Mesenchymal stem cell (in vitro differentiated cells and primary cell): ENCODE data around the gene RAPGEF4.

Source experiments
- DNase-seq: peaks from one replicate; pipeline ENCODE4 v3.0.0-alpha.2; 2013
- H2AFZ ChIP-seq: one replicate; pipeline ENCODE4 v1.6.1; 2013; ENCODE audit warnings: low read depth, mild to moderate bottlenecking, control low read depth, inconsistent platforms, low read length, moderate library complexity
- H2AK5ac ChIP-seq: 2 replicates; pipeline ENCODE4 v1.6.1; 2013; ENCODE audit warnings: low read length, moderate library complexity, mild to moderate bottlenecking, inconsistent platforms; ENCODE audit not compliant: severe bottlenecking
- H2BK120ac ChIP-seq: one replicate; pipeline ENCODE4 v1.6.1; 2013; ENCODE audit warnings: low read depth, mild to moderate bottlenecking, inconsistent platforms, low read length, moderate library complexity
- H2BK12ac ChIP-seq, 2 experiments: one replicate each; pipeline ENCODE4 v1.6.1; 2013; ENCODE audit warnings: inconsistent platforms in 2 of 2, low read length in 2 of 2, mild to moderate bottlenecking in 2 of 2, moderate library complexity in 2 of 2, control low read depth in 1 of 2
- H2BK15ac ChIP-seq: one replicate; pipeline ENCODE4 v1.6.1; 2013; ENCODE audit warnings: mild to moderate bottlenecking, low read depth, inconsistent platforms; ENCODE audit not compliant: poor library complexity, severe bottlenecking
- H2BK5ac ChIP-seq: 2 replicates; pipeline ENCODE4 v1.6.1; 2013; ENCODE audit warnings: low read depth, mild to moderate bottlenecking, low read length, control low read depth, inconsistent platforms; ENCODE audit not compliant: poor library complexity, severe bottlenecking
- H3K14ac ChIP-seq, 2 experiments: one replicate each; pipeline ENCODE4 v1.6.1; 2013; ENCODE audit warnings: inconsistent platforms in 2 of 2, low read length in 2 of 2, control low read depth in 1 of 2, mild to moderate bottlenecking in 1 of 2, moderate library complexity in 1 of 2
- H3K18ac ChIP-seq, 2 experiments: one replicate each; pipeline ENCODE4 v1.6.1; 2013; ENCODE audit warnings: inconsistent platforms in 2 of 2, low read length in 2 of 2, control low read depth in 1 of 2, low read depth in 1 of 2, mild to moderate bottlenecking in 1 of 2
- H3K23ac ChIP-seq, 2 experiments: one replicate each; pipeline ENCODE4 v1.6.1; 2013; ENCODE audit warnings: inconsistent platforms in 2 of 2, low read length in 2 of 2, mild to moderate bottlenecking in 2 of 2, moderate library complexity in 2 of 2, control low read depth in 1 of 2
- H3K27ac ChIP-seq: 2 replicates; pipeline ENCODE4 v1.5.1; 2013; ENCODE audit warnings: mild to moderate bottlenecking, moderate library complexity, low read length, control low read depth, inconsistent platforms; ENCODE audit not compliant: poor library complexity, severe bottlenecking
- H3K27me3 ChIP-seq, 2 experiments: 2 replicates each; pipeline versions ENCODE4 v1.6.1 to v1.7.0; 2013; ENCODE audit warnings: low read length in 2 of 2, mild to moderate bottlenecking in 2 of 2, moderate library complexity in 2 of 2, control low read depth in 1 of 2, inconsistent platforms in 1 of 2; ENCODE audit not compliant: control insufficient read depth in 1 of 2, insufficient read depth in 1 of 2
- H3K36me3 ChIP-seq, 2 experiments: 2 replicates each; pipeline versions ENCODE4 v1.6.1 to v1.7.0; 2013; ENCODE audit warnings: low read length in 2 of 2, control low read depth in 1 of 2, inconsistent platforms in 1 of 2, low read depth in 1 of 2, mild to moderate bottlenecking in 1 of 2; ENCODE audit not compliant: insufficient read depth in 2 of 2, control insufficient read depth in 1 of 2
- H3K4ac ChIP-seq, 2 experiments: one replicate each; pipeline ENCODE4 v1.6.1; 2013; ENCODE audit warnings: inconsistent platforms in 2 of 2, low read length in 2 of 2, mild to moderate bottlenecking in 2 of 2, moderate library complexity in 2 of 2, control low read depth in 1 of 2, low read depth in 1 of 2
- H3K4me1 ChIP-seq: 2 replicates; pipeline ENCODE4 v1.6.1; 2013; ENCODE audit warnings: low read depth, low read length, control low read depth; ENCODE audit not compliant: control insufficient read depth, insufficient read depth
- H3K4me2 ChIP-seq: 2 replicates; pipeline ENCODE4 v1.6.1; 2013; ENCODE audit warnings: low read length, mild to moderate bottlenecking, inconsistent platforms; ENCODE audit not compliant: poor library complexity, severe bottlenecking
- H3K4me3 ChIP-seq, 2 experiments: 2 replicates each; pipeline versions ENCODE4 v1.5.1 to v1.7.0; 2013; ENCODE audit warnings: low read length in 2 of 2, mild to moderate bottlenecking in 2 of 2, control low read depth in 1 of 2, low read depth in 1 of 2; ENCODE audit not compliant: insufficient read depth in 1 of 2
- H3K79me1 ChIP-seq: replicated peaks from 2 replicates; pipeline ENCODE4 v1.6.1; 2013; ENCODE audit warnings: mild to moderate bottlenecking, control low read depth, low read length, inconsistent platforms; ENCODE audit not compliant: poor library complexity, severe bottlenecking
- H3K9ac ChIP-seq: 2 replicates; pipeline ENCODE4 v1.7.0; 2013; ENCODE audit warnings: mild to moderate bottlenecking, low read length, moderate library complexity
- H3K9me3 ChIP-seq: 2 replicates; pipeline ENCODE4 v1.7.0; 2013; ENCODE audit warnings: mild to moderate bottlenecking, low read length; ENCODE audit not compliant: control insufficient read depth
- H4K8ac ChIP-seq: one replicate; pipeline ENCODE4 v1.6.1; 2013; ENCODE audit warnings: inconsistent platforms, mild to moderate bottlenecking, low read length, moderate library complexity
- H4K91ac ChIP-seq: one replicate; pipeline ENCODE4 v1.6.1; 2013; ENCODE audit warnings: mild to moderate bottlenecking, low read length, inconsistent platforms
- WGBS: methylation state at CpG from one replicate; pipeline ENCODE4 v1.1.7; 2013; ENCODE audit warnings: mixed read lengths; 5-methylcytosine and 5-hydroxymethylcytosine counted together

Gene RAPGEF4

DNA sequence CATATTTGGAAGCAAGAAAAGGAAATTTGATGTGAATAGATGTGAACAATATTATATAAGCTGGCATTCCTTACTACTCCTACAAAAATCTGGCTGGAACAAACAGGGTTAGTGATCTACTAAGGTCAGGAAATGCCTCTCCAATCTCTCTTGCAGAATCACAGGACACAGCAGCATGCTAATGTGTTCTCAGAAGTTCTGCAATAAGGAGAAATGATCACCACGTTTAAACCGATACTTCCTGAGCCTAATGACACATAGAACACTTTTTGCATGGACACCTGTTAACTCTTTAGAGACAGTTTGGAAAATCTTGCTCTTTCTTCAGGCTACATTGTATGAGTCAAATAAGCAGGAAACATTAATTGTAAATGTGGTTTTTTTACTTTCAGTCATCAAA, 250.4 kb downstream of the RAPGEF4 start:
- no peak overlapping the region for H2BK15ac ChIP-seq
- no peaks in the 10 kb centered on the region for H3K79me1 ChIP-seq
- H2AK5ac ChIP-seq: no peak overlapping the region
- no peaks in the 10 kb centered on the region for H3K9me3 ChIP-seq
- H2BK120ac ChIP-seq: no peak overlapping the region
- no peak overlapping the region for H3K27ac ChIP-seq
- no peak overlapping the region for H3K4ac ChIP-seq
- no peak overlapping the region for H3K9ac ChIP-seq
- H3K36me3 ChIP-seq: no peaks in the 10 kb centered on the region
- no peak for DNase-seq
- H4K91ac ChIP-seq: no peak overlapping the region
- no peak overlapping the region for H4K8ac ChIP-seq
- no peak overlapping the region for H2BK12ac ChIP-seq
- H2AFZ ChIP-seq: no peak overlapping the region
- WGBS: 0% methylated on average over 2 of the region's 2 CpGs
- no peaks in the 10 kb centered on the region for H3K27me3 ChIP-seq
- H2BK5ac ChIP-seq: no peak overlapping the region
- no peak overlapping the region for H3K14ac ChIP-seq
- peaks cover 3% of the 10 kb centered on the region for H3K4me1 ChIP-seq
- no peak overlapping the region for H3K18ac ChIP-seq
- no peak overlapping the region for H3K4me3 ChIP-seq
- H3K23ac ChIP-seq: no peak overlapping the region
- H3K4me2 ChIP-seq: no peak overlapping the region

DNA sequence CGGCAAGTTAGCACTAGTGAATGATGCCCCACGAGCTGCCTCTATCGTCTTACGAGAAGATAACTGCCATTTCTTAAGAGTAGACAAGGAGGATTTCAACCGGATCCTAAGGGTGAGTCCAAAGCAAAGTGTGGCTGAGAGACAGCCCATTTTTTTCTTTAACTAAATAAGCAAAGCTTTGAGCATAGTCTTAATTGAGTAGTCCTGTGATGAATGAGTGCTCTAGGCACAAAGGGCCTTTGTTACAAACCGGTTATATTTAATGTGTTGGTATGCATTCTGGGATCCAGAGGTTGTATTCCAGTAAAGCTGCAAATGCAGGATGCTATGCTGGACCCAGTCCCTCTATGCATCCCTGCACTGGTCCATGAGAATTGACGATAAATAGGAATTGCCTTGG, 253.1 kb downstream of the RAPGEF4 start:
- H3K14ac ChIP-seq: no peak overlapping the region
- H2BK12ac ChIP-seq: no peak overlapping the region
- H3K27me3 ChIP-seq: no peaks in the 10 kb centered on the region
- H3K4ac ChIP-seq: no peak overlapping the region
- no peak overlapping the region for H2BK15ac ChIP-seq
- no peak overlapping the region for H3K23ac ChIP-seq
- 90% methylated on average over 7 of the region's 7 CpGs for WGBS
- H3K4me3 ChIP-seq: no peak overlapping the region
- no peak for DNase-seq
- H3K9me3 ChIP-seq: no peaks in the 10 kb centered on the region
- no peak overlapping the region for H2AFZ ChIP-seq
- no peak overlapping the region for H4K91ac ChIP-seq
- H3K4me2 ChIP-seq: no peak overlapping the region
- H3K9ac ChIP-seq: no peak overlapping the region
- H2BK120ac ChIP-seq: no peak overlapping the region
- H2BK5ac ChIP-seq: no peak overlapping the region
- no peak overlapping the region for H3K18ac ChIP-seq
- H3K4me1 ChIP-seq: peaks cover 3% of the 10 kb centered on the region
- no peaks in the 10 kb centered on the region for H3K36me3 ChIP-seq
- no peaks in the 10 kb centered on the region for H3K79me1 ChIP-seq
- no peak overlapping the region for H4K8ac ChIP-seq
- no peak overlapping the region for H2AK5ac ChIP-seq
- H3K27ac ChIP-seq: no peak overlapping the region

DNA sequence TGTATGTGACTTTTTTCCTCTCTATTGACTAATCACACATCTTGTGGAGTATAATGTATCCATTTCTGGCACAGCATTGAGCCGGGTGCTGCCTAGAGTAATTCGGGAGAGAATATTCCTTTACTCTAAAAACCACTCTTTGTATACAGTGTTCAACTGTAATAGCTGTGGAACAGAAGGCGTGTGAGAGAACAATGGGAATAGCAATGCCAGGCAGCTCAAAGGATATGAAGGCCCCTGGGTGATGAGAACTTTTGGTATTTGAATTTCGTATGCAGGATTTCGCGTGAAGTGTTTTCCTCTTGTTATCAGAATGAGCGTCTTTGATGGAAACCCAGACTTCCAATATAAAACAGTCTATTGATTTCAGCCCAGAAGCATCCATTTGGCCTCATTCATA, 255.4 kb downstream of the RAPGEF4 start:
- no peak overlapping the region for H3K4me2 ChIP-seq
- H2BK15ac ChIP-seq: no peak overlapping the region
- no peak overlapping the region for H4K8ac ChIP-seq
- no peak overlapping the region for H2BK120ac ChIP-seq
- H3K4me3 ChIP-seq: no peak overlapping the region
- no peak for DNase-seq
- H2BK12ac ChIP-seq: no peak overlapping the region
- H3K9ac ChIP-seq: no peak overlapping the region
- no peaks in the 10 kb centered on the region for H3K79me1 ChIP-seq
- over 99% methylated on average over 5 of the region's 7 CpGs for WGBS
- no peak overlapping the region for H4K91ac ChIP-seq
- H3K4ac ChIP-seq: no peak overlapping the region
- no peak overlapping the region for H3K23ac ChIP-seq
- no peaks in the 10 kb centered on the region for H3K36me3 ChIP-seq
- H3K18ac ChIP-seq: no peak overlapping the region
- no peak overlapping the region for H3K14ac ChIP-seq
- no peak overlapping the region for H2AFZ ChIP-seq
- H2BK5ac ChIP-seq: no peak overlapping the region
- H2AK5ac ChIP-seq: no peak overlapping the region
- no peak overlapping the region for H3K27ac ChIP-seq
- no peaks in the 10 kb centered on the region for H3K4me1 ChIP-seq
- H3K9me3 ChIP-seq: no peaks in the 10 kb centered on the region
- no peaks in the 10 kb centered on the region for H3K27me3 ChIP-seq

DNA sequence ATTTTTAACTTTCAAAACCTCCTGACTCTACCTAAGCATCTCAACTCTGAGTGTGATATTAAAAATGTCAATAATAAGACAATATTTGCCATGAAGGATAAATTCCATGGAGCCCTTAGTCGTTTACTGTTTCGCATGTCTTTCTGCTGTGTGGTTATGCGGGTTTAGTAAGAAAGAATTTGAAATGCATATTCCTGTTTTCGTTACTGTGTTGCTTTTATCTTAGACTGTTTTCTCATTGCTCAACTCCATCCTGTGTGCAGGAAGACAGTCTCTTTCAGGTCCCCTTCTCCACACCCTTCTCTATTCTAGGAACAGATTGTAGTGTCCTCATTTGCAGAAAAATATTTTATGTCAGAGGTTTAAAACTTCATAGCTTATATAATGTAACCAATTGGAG, 257.5 kb downstream of the RAPGEF4 start:
- 80% methylated on average over 1 of the region's 4 CpGs for WGBS
- Histone ChIP-seq H3K4ac (no peak overlapping the region), H3K9me3 (no peaks in the 10 kb centered on the region)

More for the DNA sequence above, 257.5 kb downstream of the RAPGEF4 start:
- H3K79me1 ChIP-seq: no peaks in the 10 kb centered on the region
- H2AFZ ChIP-seq: no peak overlapping the region
- H3K27ac ChIP-seq: no peak overlapping the region
- H3K9ac ChIP-seq: no peak overlapping the region
- no peak overlapping the region for H2BK5ac ChIP-seq
- DNase-seq: no peak
- H3K14ac ChIP-seq: no peak overlapping the region
- no peak overlapping the region for H4K91ac ChIP-seq
- no peak overlapping the region for H2AK5ac ChIP-seq
- H3K27me3 ChIP-seq: no peaks in the 10 kb centered on the region
- H3K23ac ChIP-seq: no peak overlapping the region
- H3K4me1 ChIP-seq: no peaks in the 10 kb centered on the region
- H3K4me3 ChIP-seq: no peak overlapping the region
- H2BK12ac ChIP-seq: no peak overlapping the region
- no peak overlapping the region for H4K8ac ChIP-seq
- no peak overlapping the region for H2BK120ac ChIP-seq
- H3K4me2 ChIP-seq: no peak overlapping the region
- no peak overlapping the region for H3K18ac ChIP-seq
- H3K36me3 ChIP-seq: no peaks in the 10 kb centered on the region
- no peak overlapping the region for H2BK15ac ChIP-seq
